Lower lobe of right lung (tissue), 2 donors: ENCODE measurements around the gene TTC8. TPM values are rescaled to one million over a fixed set of nuclear protein-coding genes. Genes with fewer than 3 reads are reported as not detected.

Experiments
- ATAC-seq, 2 donors: fragments of 200-7000 bp; cut with Tn5 transposase; one replicate each; pipeline ENCODE4 v1.9.1; 2020 to 2022; ENCODE audit warnings: mild to moderate bottlenecking in 2 of 2, moderate library complexity in 2 of 2
- DNase-seq: peaks from one replicate; pipeline ENCODE4 v3.0.0-alpha.2; 2020
- H3K27ac ChIP-seq: fragments of 200-600 bp; one replicate; pipeline ENCODE4 v1.8.0; 2022
- H3K27me3 ChIP-seq: fragments of 200-600 bp; one replicate; pipeline ENCODE4 v1.8.0; 2022; ENCODE audit warnings: low read depth
- H3K36me3 ChIP-seq: fragments of 200-600 bp; one replicate; pipeline ENCODE4 v1.8.0; 2022; ENCODE audit warnings: mild to moderate bottlenecking
- H3K4me1 ChIP-seq: fragments of 200-600 bp; one replicate; pipeline ENCODE4 v1.8.0; 2022
- H3K4me3 ChIP-seq: fragments of 200-600 bp; one replicate; pipeline ENCODE4 v1.8.0; 2022; ENCODE audit warnings: mild to moderate bottlenecking
- H3K9me3 ChIP-seq: fragments of 200-600 bp; one replicate; pipeline ENCODE4 v1.8.0; 2022
- intact Hi-C: fragments of 100-400 bp; cut with DNase I; formaldehyde crosslinking; loops from one replicate; pipeline ENCODE4 v1.11.0; 2022
- total RNA-seq: library from RNA; stranded (reverse); fragmentation: NEBNext Ultra II Directional; extraction: Animal tissue kit (Norgen Biotek cat#: 25700); gene quantifications from one replicate; pipeline ENCODE4 v1.2.1, GENCODE V29; 2021
- TF ChIP-seq, protein P1 (sequence below): fragments of 200-600 bp; IDR thresholded peaks from one replicate; pipeline ENCODE4 v1.8.0; 2022; ENCODE audit warnings: antibody characterized with exemption, mild to moderate bottlenecking
- donor health status: DM: no; HTN: yes; CAD: no; lungs with severe emphysema.

TTC8 gene
- total RNA-seq, 1 donor from 2014 or later: 12.1 TPM

GRCh38 chr14:88825503-88825902 lies 1.1 kb downstream of the TTC8 start:
- DNase-seq (no peak), ATAC-seq (no peak)
- Histone ChIP-seq H3K27me3 (no peaks in the 10 kb centered on the region), H3K9me3 (no peaks in the 10 kb centered on the region), H3K27ac (no peak overlapping the region), H3K4me1 (peaks cover 5% of the 10 kb centered on the region), H3K36me3 (no peaks in the 10 kb centered on the region), H3K4me3 (peak overlapping the region; percentile 67)
- intact Hi-C loops: no loop called here
- TF ChIP-seq, protein P1, sequence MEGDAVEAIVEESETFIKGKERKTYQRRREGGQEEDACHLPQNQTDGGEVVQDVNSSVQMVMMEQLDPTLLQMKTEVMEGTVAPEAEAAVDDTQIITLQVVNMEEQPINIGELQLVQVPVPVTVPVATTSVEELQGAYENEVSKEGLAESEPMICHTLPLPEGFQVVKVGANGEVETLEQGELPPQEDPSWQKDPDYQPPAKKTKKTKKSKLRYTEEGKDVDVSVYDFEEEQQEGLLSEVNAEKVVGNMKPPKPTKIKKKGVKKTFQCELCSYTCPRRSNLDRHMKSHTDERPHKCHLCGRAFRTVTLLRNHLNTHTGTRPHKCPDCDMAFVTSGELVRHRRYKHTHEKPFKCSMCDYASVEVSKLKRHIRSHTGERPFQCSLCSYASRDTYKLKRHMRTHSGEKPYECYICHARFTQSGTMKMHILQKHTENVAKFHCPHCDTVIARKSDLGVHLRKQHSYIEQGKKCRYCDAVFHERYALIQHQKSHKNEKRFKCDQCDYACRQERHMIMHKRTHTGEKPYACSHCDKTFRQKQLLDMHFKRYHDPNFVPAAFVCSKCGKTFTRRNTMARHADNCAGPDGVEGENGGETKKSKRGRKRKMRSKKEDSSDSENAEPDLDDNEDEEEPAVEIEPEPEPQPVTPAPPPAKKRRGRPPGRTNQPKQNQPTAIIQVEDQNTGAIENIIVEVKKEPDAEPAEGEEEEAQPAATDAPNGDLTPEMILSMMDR: no peak

GRCh38 chr14:88829188-88829587 lies 4.7 kb downstream of the TTC8 start:
- intact Hi-C loops: no loop called here
- H3K9me3 ChIP-seq: no peaks in the 10 kb centered on the region
- H3K27me3 ChIP-seq: no peaks in the 10 kb centered on the region
- DNase-seq (no peak), ATAC-seq (no peak)
- H3K36me3 ChIP-seq: no peaks in the 10 kb centered on the region
- H3K4me1 ChIP-seq: no peaks in the 10 kb centered on the region
- no peak overlapping the region for H3K27ac ChIP-seq
- no peak overlapping the region for H3K4me3 ChIP-seq
- TF ChIP-seq, protein P1: no peak

- no peak for DNase-seq
- H3K27me3 ChIP-seq: no peaks in the 10 kb centered on the region
- H3K9me3 ChIP-seq: no peaks in the 10 kb centered on the region
- intact Hi-C loops: no loop called here
- H3K36me3 ChIP-seq: no peaks in the 10 kb centered on the region
- peaks cover 2% of the 10 kb centered on the region for H3K4me1 ChIP-seq
- ATAC-seq: no peak
- H3K27ac ChIP-seq: no peak overlapping the region
- TF ChIP-seq, protein P1: no peak
- H3K4me3 ChIP-seq: no peak overlapping the region
Measured at GRCh38 chr14:88829685-88830302, 5.3 kb downstream of the TTC8 start.

DNA sequence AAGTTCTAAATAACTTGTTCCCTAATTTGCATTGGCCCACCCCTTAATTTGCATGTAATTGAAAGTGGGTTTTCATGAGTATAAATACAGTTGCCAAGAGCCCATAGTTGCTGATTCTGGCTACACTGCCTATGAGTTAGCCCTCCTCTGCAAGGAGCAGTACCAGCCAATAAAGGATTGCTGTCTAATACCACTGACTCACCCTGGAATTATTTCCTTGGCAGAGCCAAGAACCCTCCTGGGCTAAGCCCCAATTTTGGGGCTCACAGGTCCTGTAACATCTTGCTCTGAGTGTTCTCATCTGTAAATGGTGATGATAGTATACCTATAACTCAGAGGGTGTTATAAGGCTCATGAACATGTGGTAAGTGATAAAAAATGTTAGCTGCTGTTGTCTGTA lies 6.8 kb downstream of the TTC8 start:
- Histone ChIP-seq H3K9me3 (no peaks in the 10 kb centered on the region), H3K27ac (no peak overlapping the region), H3K4me1 (peaks cover 11% of the 10 kb centered on the region), H3K27me3 (no peaks in the 10 kb centered on the region), H3K4me3 (no peak overlapping the region), H3K36me3 (no peaks in the 10 kb centered on the region)
- TF ChIP-seq, protein P1: no peak
- DNase-seq (no peak), ATAC-seq (no peak)
- intact Hi-C loops: no loop called here

- no peaks in the 10 kb centered on the region for H3K36me3 ChIP-seq
- no peaks in the 10 kb centered on the region for H3K27me3 ChIP-seq
- peak overlapping the region; percentile 27 for H3K27ac ChIP-seq
- peaks cover 11% of the 10 kb centered on the region for H3K4me1 ChIP-seq
- no peak for ATAC-seq
- TF ChIP-seq, protein P1: no peak
- H3K4me3 ChIP-seq: no peak overlapping the region
- no peaks in the 10 kb centered on the region for H3K9me3 ChIP-seq
- intact Hi-C loops: no loop called here
- DNase-seq: no peak
Measured at GRCh38 chr14:88834883-88835431, 10.5 kb downstream of the TTC8 start.
